Stimulated activated CD4-positive, alpha-beta T cell treated with anti-CD3 and anti-CD28 coated beads, Interleukin-2, amount 100 ng/mL, for 48 hours (primary cell): ENCODE results near the gene ZNF239.
A peak's percentile ranks its signal among the peaks of the same experiment; 100 is the strongest.
"Not testable (repeated sequence)": the region's sequence is repeated elsewhere in the genome, so short reads cannot be mapped to it uniquely, and the experiment has no call there.

Experiments used
- DNase-seq, 2 donors: peaks; one replicate each; pipeline ENCODE4 v3.0.0-alpha.2; 2020

Gene ZNF239

DNA sequence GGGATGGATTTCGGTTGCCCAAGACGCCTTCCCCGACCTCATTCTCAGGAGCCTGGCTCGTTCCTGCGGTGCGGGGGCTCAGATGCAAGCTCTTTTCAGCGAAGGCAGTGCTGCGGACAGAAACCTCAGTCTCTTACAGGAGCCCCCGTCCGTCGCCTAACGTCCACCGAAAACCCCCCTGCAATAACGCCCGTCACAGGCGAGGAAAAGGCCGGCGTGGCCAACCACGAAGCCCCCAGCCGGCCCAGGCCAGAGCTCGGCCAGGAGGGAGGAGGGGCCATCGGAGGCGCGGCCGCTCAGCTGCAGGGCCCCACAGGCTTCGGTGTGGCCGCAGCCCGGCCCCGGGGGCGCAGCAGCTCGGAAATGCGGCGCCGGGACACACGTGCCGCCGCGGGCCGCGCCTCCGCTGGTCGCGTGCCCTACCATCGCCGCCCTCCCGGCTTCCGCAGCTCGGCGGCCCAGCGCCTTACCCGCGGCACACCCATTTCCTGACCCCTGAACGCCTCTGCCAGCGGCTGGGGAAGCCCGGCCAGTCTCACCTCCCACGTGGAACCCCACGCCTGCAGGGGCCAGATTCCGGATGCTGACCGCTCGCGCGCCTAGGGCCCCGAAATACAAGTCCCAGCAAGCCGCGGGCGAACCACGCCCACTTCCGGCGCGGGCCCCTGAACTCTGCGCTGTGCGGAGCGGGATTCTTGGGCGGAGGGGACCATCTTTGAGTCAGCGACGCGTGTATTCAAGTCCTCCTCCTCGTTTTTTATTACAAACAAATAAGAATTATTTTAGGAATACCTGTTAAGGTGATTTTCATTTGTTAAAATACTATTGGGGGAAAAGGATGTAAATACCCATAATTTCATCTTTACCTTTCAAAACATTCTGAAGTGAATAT, at the start of gene ZNF239:
Gene ZNF239 (minus strand): TSS at position 616 of the 892 bp plus-strand sequence. CDS start 16,537 bp downstream, outside the sequence.
- peak; percentile 70 to 76 for DNase-seq

DNA sequence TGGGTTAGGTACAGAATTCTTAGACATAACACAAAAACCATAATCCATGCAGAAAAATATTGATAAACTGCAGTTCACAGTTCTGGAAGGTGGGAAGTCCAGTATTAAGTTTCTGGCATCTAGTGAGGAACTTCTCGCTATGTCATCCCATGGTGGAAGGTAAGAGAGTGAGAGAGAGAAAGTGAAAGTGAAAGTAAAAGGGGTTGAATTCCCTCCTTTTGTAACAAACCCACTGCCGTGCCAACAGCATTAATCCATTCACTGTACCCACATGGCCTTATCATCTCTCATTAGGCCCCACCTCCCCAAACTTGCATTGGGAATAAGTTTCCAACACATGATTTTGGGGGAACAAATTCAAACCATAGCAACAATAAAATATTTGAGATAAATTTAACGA, 48.9 kb upstream of the ZNF239 start:
- no peak for DNase-seq

DNA sequence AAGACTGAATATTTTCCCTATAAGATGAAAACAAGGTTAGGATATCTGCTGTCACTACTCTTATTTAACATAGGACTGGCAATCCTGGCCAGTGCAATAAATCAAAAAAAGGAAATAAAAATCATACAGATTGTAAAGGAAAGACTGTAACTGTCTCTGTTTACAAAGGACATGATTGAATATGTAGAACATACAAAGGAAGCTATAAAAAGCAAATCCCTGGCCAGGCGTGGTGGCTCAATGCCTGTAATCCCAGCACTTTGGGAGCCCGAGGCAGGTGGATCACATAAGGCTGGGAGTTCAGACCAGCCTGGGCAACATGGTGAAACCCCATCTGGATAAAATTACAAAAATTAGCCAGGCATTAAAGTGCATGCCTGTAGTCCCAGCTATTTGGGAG, 47.6 kb upstream of the ZNF239 start:
- DNase-seq: no peak

DNA sequence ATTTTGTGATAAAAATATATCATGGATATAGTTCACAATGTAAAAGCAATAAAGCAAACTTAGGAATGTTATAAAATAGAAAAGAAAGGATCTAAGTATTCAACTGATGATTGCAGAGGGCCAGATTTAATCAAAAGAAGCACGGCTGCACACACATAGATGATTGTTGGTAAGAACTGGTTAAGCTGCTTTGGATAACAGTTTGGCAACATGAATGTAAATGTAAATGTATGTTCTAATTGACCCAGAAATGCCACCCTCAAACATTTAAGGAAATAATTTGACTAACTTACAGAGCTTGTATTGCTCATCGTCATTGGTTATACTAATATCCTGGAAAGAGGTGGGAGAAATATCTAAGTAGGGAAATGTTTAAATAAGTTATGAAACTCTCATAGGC, 45.0 kb upstream of the ZNF239 start:
- no peak for DNase-seq

DNA sequence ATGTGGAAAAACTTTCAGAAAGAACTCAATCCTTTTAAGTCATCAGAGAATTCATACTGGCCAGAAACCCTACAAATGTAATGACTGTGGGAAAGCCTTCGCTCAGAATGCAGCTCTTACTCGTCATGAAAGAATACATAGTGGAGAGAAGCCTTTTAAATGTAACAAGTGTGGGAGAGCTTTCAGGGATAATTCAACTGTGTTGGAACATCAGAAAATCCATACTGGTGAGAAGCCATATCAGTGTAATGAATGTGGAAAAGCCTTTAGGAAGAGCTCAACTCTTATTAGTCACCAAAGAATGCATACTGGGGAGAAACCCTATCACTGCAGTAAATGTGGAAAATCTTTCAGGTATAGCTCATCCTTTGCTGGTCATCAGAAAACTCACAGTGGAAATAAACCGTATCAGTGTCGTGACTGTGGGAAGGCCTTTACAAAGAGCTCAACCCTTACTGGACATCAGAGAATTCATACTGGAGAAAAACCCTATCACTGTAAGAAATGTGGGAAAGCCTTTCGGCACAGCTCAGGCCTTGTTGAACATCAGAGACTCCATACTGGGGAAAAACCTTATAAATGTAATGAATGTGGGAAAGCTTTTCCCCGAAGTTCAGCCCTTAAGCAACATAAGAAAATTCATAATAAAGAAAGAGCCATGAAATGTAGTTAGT, 42.4 kb upstream of the ZNF239 start:
- DNase-seq: no peak

DNA sequence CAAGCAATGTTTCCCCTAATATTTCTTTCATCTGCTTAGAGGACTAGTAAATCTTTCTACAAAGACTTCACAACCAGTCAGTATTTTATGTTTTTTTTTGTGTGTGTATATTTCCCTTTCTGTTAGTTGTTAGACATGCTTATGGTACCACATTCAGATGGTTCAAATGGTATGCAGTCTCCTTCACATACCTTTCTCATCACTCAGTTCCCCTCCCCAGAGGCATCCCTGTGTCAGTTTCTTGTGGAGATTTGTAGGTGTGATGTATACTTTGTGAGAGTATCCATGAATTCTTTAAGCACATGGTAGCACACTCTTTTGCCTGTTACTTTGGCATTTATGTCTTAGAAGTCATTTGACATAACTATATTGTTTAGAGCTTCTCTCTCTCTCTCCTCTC, 36.2 kb upstream of the ZNF239 start:
- no peak for DNase-seq

DNA sequence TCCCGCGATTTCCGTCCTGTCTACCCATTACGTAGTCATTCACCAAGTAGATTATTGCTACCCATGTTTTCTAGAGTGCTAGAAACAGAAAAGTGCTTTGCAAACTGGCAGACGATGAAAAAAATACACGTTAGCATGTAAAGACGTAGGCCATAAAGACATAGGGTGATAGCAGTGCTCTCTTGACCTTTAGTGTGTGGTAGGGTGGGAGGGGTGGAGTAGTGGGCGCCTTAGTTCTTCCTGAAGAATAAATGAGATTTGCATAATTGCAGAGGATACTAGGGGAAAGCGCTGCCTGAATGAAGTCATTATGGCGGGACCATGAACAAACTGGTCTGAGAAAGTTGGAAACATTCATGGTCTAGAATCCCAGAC, 32.8 kb upstream of the ZNF239 start:
- DNase-seq: no peak

DNA sequence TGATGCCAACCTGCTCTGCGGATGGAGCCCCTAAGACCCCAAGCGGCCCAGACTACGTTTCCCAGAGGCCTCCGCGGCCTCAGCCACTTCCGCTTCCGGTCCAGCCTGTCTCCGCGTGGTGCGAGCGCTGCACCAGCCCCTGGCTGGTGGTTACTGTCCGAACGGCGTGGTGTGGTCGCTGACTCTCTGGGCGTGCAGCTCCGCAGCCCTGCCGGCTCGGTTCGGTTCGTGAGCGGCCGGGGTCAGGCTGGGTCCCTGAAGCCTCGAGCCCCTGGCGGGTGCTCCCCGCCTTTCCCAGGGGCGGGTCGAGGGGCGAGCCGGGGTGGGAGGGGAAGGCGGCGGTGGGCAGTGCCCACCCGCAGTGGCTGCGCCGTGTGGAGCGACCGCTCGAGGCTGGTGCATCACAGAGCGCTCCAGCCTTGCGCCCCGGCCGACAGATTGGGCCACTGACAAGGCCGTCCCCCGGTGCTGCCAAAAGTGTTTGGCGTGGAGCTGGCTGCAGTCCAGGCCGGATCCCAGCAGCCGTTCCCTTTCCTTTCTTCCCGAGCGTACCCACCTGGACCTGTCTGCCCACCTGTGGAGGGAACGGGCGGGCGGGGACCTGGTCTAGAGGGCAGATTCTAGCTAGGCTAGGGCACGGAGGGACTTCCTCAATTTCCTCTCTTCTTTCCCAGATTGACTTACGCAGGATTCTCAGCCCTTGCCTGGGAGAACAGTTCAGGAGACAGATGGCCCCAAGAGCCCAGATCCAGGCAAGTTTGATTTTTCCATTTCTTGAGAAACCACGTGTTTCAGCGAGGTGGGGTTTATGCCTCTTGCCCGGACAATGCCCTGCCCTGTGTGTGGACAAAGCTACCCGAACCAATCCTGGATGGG, 32.1 kb upstream of the ZNF239 start, which contains the start of gene ZNF485:
Gene ZNF485 (plus strand): TSS at position 116 of the 876 bp plus-strand sequence. CDS start 613 bp downstream, at position 729.
- peak; percentile 62 to 65 for DNase-seq

DNA sequence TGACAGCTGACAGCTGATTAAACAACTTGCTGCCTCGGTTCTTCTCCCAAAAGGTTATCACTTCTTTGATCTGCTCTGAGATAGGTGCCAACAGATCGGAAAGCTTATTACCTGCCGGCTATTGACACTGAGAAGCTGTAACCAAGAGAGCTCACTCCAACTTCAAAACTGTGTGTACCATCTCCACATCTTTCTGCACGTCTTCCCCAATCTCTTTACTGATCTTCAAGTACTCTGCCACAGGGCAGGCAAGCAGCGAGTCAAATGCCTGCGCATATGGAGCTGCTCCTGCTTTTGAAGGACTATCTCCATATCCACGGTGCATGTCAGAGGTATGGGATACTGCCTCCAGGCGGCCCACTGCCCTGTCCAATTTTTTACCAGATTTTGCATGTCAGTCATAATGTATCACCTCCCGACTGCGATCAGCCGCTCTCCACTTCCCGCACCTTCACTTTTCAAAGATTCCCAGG, 31.5 kb upstream of the ZNF239 start:
- no peak for DNase-seq

DNA sequence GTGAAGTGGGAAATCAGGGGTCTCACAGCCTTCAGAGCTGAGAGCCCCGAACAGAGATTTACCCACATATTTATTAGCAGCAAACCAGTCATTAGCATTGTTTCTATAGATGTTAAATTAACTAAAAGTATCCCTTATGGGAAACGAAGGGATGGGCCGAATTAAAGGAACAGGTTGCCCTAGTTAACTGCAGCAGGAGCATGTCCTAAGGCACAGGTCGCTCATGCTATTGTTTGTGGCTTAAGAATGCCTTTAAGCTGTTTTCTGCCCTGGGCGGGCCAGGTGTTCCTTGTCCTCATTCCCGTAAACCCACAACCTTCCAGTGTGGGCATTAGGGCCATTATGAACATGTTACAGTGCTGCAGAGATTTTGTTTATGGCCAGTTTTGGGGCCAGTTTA, 27.2 kb upstream of the ZNF239 start:
- not testable (repeated sequence) for DNase-seq

DNA sequence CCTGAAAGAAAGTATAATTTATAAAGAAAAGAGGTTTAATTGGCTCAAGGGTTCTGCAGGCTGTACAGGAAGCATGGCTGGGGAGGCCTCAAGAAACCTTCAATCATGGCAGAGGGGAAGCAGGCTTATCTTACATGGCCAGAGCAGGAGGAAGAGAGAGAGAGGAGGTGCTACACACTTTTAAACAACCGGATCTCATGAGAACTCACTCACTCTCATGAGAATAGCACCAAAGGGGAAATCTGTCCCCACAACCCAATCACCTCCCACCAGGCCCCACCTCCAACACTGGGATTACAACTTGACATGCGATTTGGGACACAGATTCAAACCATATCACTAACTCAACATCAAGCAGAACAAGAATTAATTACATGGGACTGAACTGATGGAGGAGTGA, 24.9 kb upstream of the ZNF239 start:
- no peak for DNase-seq

DNA sequence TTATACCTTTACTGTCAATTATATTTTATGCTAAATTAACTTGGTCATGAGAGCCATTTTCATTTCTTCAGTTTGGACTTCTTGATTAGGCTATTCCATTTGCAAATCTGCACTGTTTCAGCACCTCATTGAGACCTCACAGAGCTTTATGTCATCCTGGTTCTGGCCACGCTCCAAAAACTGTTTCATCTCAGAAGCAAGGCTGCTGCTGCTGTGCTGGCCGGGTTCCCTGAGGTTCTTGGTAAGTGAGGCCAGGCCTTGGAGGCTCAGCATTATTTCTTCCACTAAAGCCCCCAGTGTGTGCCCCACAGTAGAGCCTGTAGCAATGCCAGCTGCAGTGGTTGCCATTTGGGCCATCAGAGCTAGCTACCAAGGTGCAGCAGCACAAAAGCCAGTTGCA, 24.0 kb upstream of the ZNF239 start:
- no peak for DNase-seq

DNA sequence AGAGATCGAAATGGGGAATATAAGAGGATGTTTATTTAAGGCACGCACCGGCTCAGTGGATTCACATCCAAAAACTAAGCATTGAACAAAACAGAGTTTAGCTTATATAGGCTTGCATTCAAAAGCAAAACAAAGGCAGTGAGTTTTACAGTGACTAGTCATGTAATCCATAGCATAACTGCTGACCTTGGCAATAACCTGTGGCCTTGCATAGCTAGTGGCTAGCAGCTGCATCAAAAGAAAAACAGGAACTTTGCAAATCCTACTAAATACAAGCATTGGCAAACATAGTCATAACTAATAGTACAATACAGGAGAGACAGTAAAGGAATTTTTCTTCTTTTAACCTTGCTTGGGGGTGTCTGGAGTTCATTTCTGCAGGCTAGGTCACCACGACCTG, 22.1 kb upstream of the ZNF239 start:
- DNase-seq: no peak

DNA sequence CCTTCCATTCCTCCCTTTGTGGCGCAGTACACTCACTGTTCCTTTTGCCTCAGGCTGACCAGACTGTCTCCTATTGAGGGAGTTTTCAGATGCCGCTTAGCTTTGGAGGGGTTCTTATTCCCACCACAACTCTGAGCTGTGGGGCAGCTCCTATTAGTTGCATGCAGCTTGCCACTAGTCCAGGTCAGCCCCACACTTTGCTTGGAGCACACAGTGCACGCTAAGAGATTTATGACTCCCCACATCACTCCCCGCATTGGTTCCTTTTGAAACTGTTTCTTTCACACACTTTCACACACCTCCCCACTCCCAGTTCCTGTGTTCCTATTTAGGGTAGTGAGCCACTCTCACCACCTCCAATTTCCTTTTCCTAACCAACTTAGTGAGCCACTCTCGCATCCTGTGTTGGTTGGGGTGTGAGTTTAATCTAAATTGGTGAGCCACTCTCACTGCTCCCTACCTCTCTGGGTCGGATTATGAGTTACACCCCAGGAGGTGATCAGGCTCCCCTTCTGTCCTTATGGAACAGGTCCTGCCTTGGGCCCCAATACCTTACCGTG, 21.4 kb upstream of the ZNF239 start:
- no peak for DNase-seq

DNA sequence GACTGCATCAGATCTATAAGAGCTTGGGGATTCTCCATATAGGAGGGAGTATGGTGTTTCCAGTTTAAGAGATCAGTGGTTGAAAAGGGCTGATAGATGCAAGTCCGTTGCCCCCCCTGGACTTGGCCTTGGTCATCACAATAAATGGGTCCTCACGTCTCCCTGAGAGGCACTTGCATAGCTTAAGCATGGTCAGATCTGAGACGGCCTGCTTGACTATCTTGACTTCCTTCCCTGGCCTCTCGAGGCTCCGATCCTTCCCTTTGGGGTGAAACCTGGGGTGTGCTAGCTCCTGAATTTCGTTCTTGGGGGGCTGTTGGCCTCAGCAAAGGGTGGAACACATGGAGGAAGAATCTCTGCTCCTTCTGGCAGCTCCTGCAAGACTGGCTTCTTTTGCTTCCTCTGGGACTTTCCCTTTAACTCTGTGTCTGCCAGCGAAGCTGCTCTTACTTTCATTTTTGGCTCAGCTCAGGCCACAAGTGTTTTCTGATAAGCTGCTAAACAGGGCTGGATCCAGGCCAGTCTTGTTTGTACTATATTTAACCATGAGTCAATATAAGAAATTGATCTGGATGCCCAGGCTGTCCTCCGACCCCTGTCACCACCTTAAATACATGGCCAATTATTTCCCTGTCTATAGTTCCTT, 20.7 kb upstream of the ZNF239 start:
- peak in 1 of 2 donors; percentile 31 for DNase-seq

DNA sequence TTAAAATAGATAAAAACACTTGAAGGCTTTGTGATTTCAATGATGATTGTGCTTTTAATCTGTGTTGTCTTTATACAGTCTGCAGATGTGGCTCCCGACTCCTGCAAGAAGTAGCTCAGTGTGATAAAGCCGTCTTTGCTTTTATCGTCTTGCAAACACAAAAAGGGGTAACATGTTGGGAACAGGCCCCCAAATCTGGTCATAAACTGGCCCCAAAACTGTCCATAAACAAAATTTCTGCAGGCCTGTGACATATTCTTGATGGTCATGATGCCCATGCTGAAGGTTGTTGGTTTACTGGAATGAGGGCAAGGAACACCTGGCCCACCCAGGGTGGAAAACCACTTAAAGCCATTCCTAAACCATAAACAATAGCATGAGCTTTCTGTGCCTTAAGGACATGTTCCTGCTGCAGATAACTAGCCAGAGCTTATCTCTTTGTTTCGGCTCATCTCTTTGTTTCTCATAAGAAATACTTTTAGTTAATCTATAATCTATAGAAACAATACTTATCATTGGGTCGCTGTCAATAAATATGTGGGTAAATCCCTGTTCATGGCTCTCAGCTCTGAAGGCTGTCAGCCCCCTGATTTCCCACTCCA, 17.0 kb upstream of the ZNF239 start:
- DNase-seq: no peak

DNA sequence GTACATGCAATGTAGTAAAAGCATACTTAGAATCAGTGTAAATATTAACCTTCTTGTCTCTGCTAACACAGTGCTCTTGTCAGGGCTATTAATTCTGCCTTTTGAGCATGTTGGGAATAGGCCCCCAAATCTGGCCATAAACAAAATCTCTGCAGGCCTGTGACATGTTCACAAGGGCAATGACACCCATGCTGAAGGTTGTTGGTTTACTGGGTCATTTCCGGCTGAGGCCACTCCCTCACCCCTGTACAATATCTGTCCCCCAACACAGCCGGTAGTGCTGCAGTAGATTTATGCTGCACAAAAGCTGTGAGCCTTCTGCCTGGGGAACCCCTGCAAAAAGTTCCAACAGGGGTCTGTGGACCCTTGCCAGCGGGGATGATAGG, 12.3 kb upstream of the ZNF239 start:
- not testable (repeated sequence) for DNase-seq

DNA sequence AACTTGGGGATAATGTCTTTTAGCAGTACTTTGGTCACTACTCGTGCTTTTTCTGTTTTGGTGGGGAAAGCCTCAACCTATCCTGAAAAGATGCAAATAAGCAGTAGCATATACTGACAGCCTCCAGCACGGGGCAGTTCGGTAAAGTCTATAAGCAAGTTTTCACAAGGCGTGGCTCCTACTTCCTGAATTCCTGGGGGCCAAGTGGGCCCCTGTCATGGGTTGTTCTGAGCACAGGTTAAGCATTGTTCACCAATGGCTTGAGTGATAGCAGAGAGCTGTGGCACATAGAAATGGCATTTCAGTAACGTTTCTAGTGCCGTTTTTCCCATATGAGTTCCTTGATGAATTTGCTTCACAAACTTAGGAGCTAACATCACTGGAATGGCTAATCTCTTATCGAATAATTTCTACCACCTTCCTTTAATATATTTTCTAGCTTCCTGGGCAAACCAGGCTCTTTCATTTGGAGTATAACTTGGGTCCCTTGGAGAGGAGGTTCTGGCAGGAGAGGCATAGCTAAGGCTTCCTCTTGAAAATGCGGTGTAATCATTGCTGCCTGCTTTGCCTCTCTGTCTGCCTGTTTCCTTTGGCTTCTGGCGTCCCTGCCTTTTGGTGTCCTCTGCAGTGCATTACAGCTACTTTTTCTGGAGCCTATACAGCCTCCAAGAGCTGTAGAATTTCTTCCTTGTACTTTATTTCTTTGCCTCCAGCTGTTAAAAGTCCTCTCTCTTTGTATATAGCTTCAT, 11.7 kb upstream of the ZNF239 start:
- no peak for DNase-seq

DNA sequence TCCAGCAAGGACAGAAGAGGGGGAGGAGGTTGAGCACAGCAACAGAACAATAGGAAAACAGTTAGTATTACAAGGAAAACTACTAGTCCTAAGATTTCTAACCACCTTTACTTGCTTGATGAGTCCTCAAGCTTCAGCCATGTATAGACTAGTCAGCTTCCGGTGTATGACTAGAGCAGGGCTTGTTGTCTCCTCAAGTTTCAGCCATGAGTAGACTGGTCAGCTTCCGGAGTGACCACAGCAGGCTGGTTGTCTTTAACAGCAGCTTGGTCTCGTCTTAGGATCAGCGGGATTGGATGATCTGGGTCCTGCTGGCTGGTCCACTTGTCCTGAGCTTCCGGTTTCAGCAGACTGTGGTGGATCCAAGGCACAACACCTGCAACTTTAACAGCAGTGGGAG, 10.6 kb upstream of the ZNF239 start:
- DNase-seq: no peak

DNA sequence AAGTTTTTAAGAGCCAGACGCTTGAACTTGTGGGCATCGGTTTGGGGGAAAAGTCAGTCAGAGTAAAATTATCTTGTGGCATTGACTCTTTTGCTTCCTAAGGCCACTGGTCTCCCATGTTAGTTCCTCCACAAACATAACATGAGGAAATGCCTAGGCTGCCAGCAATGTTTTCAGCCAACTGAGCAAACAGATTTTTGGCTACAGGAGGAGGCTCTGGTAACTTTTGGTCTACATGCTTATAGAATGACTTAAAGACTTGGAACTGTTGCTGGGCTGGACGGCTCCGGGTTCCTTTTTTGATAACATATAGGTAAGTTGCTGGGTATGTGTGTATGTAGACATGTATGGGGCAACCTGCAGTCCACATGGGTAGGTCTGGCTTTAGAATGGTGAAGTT, 9.6 kb upstream of the ZNF239 start:
- DNase-seq: no peak

DNA sequence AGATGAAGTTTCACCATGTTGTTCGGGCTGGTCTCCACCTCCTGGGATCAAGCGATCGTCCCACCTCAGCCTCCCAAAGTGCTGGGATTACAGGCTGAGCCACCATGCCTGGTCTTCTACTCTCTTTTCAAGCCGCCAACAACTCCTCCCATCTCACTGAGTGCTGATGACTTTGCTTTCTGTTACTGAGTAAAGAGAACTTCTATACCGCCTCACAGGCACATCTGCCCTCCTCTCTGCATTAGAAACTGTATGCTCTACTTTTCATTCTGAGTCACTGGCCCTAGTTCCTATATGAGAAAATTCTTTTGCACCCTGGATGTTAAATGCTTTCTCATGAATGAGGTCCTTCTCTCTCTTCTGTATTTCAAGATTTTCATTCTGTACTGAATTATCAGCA, 2.2 kb upstream of the ZNF239 start:
- no peak for DNase-seq
